AG09319 (cell line): ENCODE results near the gene ACIN1.

ENCODE experiments used
- DNase-seq: peaks from one replicate; pipeline ENCODE4 v3.0.0-alpha.2; 2010; ENCODE audit warnings: low read depth; ENCODE audit errors: extremely low read depth
- TF ChIP-seq, protein P1 (sequence below): IDR thresholded peaks from 2 replicates; pipeline ENCODE4 v1.5.1; 2011; ENCODE audit warnings: low read depth, mild to moderate bottlenecking, inconsistent platforms, low read length, moderate library complexity

ACIN1 gene

DNA sequence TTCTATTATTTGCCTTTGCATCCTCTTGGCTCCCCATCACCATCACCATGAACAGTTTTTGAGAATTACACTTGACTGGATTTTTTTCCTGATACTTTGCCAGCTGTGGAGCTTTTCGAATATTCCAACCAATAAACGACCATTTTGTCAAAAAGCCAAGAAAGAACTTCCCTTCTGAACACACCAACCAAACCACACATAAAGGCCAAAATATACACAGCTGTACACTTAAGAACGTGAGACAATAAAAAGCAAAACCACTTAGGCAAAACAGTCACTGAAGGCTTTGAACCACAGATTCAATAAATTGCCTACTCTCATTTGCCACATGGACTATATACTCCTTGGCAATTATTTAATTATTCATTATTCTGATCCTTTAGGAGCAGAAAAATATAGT, 86.1 kb downstream of the ACIN1 start:
- no peak for DNase-seq
- TF ChIP-seq, protein P1, sequence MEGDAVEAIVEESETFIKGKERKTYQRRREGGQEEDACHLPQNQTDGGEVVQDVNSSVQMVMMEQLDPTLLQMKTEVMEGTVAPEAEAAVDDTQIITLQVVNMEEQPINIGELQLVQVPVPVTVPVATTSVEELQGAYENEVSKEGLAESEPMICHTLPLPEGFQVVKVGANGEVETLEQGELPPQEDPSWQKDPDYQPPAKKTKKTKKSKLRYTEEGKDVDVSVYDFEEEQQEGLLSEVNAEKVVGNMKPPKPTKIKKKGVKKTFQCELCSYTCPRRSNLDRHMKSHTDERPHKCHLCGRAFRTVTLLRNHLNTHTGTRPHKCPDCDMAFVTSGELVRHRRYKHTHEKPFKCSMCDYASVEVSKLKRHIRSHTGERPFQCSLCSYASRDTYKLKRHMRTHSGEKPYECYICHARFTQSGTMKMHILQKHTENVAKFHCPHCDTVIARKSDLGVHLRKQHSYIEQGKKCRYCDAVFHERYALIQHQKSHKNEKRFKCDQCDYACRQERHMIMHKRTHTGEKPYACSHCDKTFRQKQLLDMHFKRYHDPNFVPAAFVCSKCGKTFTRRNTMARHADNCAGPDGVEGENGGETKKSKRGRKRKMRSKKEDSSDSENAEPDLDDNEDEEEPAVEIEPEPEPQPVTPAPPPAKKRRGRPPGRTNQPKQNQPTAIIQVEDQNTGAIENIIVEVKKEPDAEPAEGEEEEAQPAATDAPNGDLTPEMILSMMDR: no peak
